Suprapubic skin (tissue), 4 donors: ENCODE measurements around the gene HDC. TPM values are rescaled to one million over a fixed set of nuclear protein-coding genes. Genes with fewer than 3 reads are reported as not detected.

Experiments
- DNase-seq, 2 donors: peaks; one replicate each; pipeline ENCODE4 v3.0.0-alpha.2; 2019; ENCODE audit warnings: low spot score in 2 of 2
- H3K27ac ChIP-seq: fragments of 200-600 bp; sonication (generic); one replicate; pipeline ENCODE4 v1.5.1; 2019
- H3K27me3 ChIP-seq: fragments of 200-600 bp; sonication (generic); one replicate; pipeline ENCODE4 v1.5.1; 2019
- H3K36me3 ChIP-seq: fragments of 200-600 bp; sonication (generic); one replicate; pipeline ENCODE4 v1.5.1; 2019
- H3K4me1 ChIP-seq: fragments of 200-600 bp; sonication (generic); one replicate; pipeline ENCODE4 v1.5.1; 2019
- H3K4me3 ChIP-seq: fragments of 200-600 bp; sonication (generic); one replicate; pipeline ENCODE4 v1.5.1; 2019; ENCODE audit warnings: mild to moderate bottlenecking
- H3K9me3 ChIP-seq: fragments of 200-600 bp; sonication (generic); one replicate; pipeline ENCODE4 v1.5.1; 2019
- CTCF ChIP-seq, 2 donors: fragments of 200-600 bp in 1 of 2; fragments of 450-650 bp in 1 of 2; sonication (generic) in 1 of 2; IDR thresholded peaks; one replicate each; pipeline ENCODE4 v1.5.1; 2016 to 2019; ENCODE audit warnings: antibody characterized with exemption in 2 of 2, mild to moderate bottlenecking in 1 of 2, moderate library complexity in 1 of 2
- EP300 ChIP-seq: sonication (generic); formaldehyde crosslinking; IDR thresholded peaks from one replicate; pipeline ENCODE4 v1.6.1; 2017; ENCODE audit warnings: antibody characterized with exemption
- POLR2A ChIP-seq, 2 donors: fragments of 450-650 bp; IDR thresholded peaks; one replicate each; pipeline ENCODE4 v1.6.1; 2017; ENCODE audit warnings: antibody characterized with exemption in 2 of 2, mild to moderate bottlenecking in 2 of 2, moderate library complexity in 2 of 2
- POLR2AphosphoS5 ChIP-seq, 3 donors: sonication (generic); formaldehyde crosslinking; IDR thresholded peaks; one replicate each; pipeline ENCODE4 v1.6.1; 2017; ENCODE audit warnings: antibody characterized with exemption in 3 of 3
- WGBS: methylation state at CpG from one replicate; pipeline ENCODE4 v1.1.5; 2018; 5-methylcytosine and 5-hydroxymethylcytosine counted together
- total RNA-seq, 4 donors: library from RNA; depleted of rRNA; stranded (reverse); fragments of >200 nt; gene quantifications; one replicate each; pipeline ENCODE4 v1.1.0, GENCODE V29; 2016

The HDC gene
- total RNA-seq, 4 donors from 2014 or later = 0.36 to 0.81 TPM; not detected in 2

GRCh38 chr15:50209809-50210208, 55.7 kb downstream of the HDC start:
- TF ChIP-seq POLR2AphosphoS5 (IDR thresholded peaks at IDR 0.05) (no peak), POLR2A (IDR thresholded peaks at IDR 0.05) (no peak), EP300 (no peak), CTCF (IDR thresholded peaks at IDR 0.05) (no peak)
- 45% methylated on average over 4 of the region's 4 CpGs for WGBS

GRCh38 chr15:50206020-50206419, 59.5 kb downstream of the HDC start:
- TF ChIP-seq POLR2A (IDR thresholded peaks at IDR 0.05) = no peak
- TF ChIP-seq POLR2AphosphoS5 (IDR thresholded peaks at IDR 0.05) = no peak
- no peak for TF ChIP-seq CTCF (IDR thresholded peaks at IDR 0.05)
- no peaks in the 10 kb centered on the region for H3K36me3 ChIP-seq
- no peak for DNase-seq

More at GRCh38 chr15:50209809-50210208, 55.7 kb downstream of the HDC start:
- Histone ChIP-seq H3K36me3 (no peaks in the 10 kb centered on the region), H3K27me3 (no peaks in the 10 kb centered on the region), H3K9me3 (peaks cover 4% of the 10 kb centered on the region), H3K4me3 (no peak overlapping the region), H3K27ac (no peak overlapping the region), H3K4me1 (peaks cover 9% of the 10 kb centered on the region)
- DNase-seq = no peak

GRCh38 chr15:50202003-50202402, 63.5 kb downstream of the HDC start:
- Histone ChIP-seq H3K4me1 (no peaks in the 10 kb centered on the region), H3K36me3 (no peaks in the 10 kb centered on the region), H3K27me3 (no peaks in the 10 kb centered on the region), H3K9me3 (no peaks in the 10 kb centered on the region), H3K27ac (no peak overlapping the region), H3K4me3 (no peak overlapping the region)
- no peak for DNase-seq
- TF ChIP-seq CTCF (IDR thresholded peaks at IDR 0.05) = no peak
- no peak for TF ChIP-seq POLR2AphosphoS5 (IDR thresholded peaks at IDR 0.05)
- TF ChIP-seq POLR2A (IDR thresholded peaks at IDR 0.05) = no peak
- no peak for TF ChIP-seq EP300

More at GRCh38 chr15:50206020-50206419, 59.5 kb downstream of the HDC start:
- Histone ChIP-seq H3K4me1 (peaks cover 9% of the 10 kb centered on the region), H3K9me3 (no peaks in the 10 kb centered on the region), H3K27me3 (no peaks in the 10 kb centered on the region), H3K4me3 (no peak overlapping the region), H3K27ac (no peak overlapping the region)
- 83% methylated on average over 5 of the region's 5 CpGs for WGBS

GRCh38 chr15:50192926-50193620, 72.5 kb downstream of the HDC start:
- H3K4me1 ChIP-seq = no peaks in the 10 kb centered on the region
- no peak for DNase-seq
- whole genome bisulfite sequencing = 50% methylated on average over 6 of the region's 6 CpGs
- H3K27me3 ChIP-seq = no peaks in the 10 kb centered on the region
- no peaks in the 10 kb centered on the region for H3K9me3 ChIP-seq
- H3K27ac ChIP-seq = no peak overlapping the region
- no peaks in the 10 kb centered on the region for H3K36me3 ChIP-seq
- no peak overlapping the region for H3K4me3 ChIP-seq
- TF ChIP-seq POLR2AphosphoS5 (IDR thresholded peaks at IDR 0.05) = no peak
- no peak for TF ChIP-seq POLR2A (IDR thresholded peaks at IDR 0.05)
- no peak for TF ChIP-seq CTCF (IDR thresholded peaks at IDR 0.05)
- TF ChIP-seq EP300 = no peak

GRCh38 chr15:50192164-50192563, 73.4 kb downstream of the HDC start:
- DNase-seq = no peak
- H3K4me1 ChIP-seq = no peaks in the 10 kb centered on the region
- H3K9me3 ChIP-seq = no peaks in the 10 kb centered on the region
- H3K36me3 ChIP-seq = no peaks in the 10 kb centered on the region
- H3K27me3 ChIP-seq = no peaks in the 10 kb centered on the region
- 90% methylated on average over 1 of the region's 1 CpG for WGBS
- no peak for TF ChIP-seq POLR2A (IDR thresholded peaks at IDR 0.05)
- no peak for TF ChIP-seq EP300
- no peak for TF ChIP-seq POLR2AphosphoS5 (IDR thresholded peaks at IDR 0.05)
- TF ChIP-seq CTCF (IDR thresholded peaks at IDR 0.05) = no peak
- H3K4me3 ChIP-seq = no peak overlapping the region
- no peak overlapping the region for H3K27ac ChIP-seq

Other genes starting within 250 kb of the HDC start
- 1 to 10 TPM; 2.2 to 9.5 (median 3.0) TPM for gene ATP8B4, start 146.5 kb downstream of the HDC start, total RNA-seq
- gene SLC27A2, start 83.5 kb downstream of the HDC start, total RNA-seq = 10 to 100 TPM in 1 of 4 donors, 1 to 10 TPM in 2, under 1 TPM in 1; 0.72 to 10.2 (median 5.9) TPM
- 10 to 100 TPM; 10.8 to 31.2 (median 20.3) TPM for gene GABPB1, start 89.5 kb upstream of the HDC start, total RNA-seq
- gene USP8, start 158.7 kb upstream of the HDC start, total RNA-seq = 10 to 100 TPM; 32.8 to 62.7 (median 39.0) TPM